Upper lobe of right lung (tissue), 1 donor: Measurements from ENCODE around the gene IPO4. TPM values are rescaled to one million over a fixed set of nuclear protein-coding genes. Genes with fewer than 3 reads are reported as not detected.

Source experiments
- ATAC-seq: fragments of 200-7000 bp; cut with Tn5 transposase; one replicate; pipeline ENCODE4 v1.9.1; 2020; ENCODE audit warnings: mild to moderate bottlenecking, moderate library complexity
- DNase-seq: peaks from one replicate; pipeline ENCODE4 v3.0.0-alpha.2; 2020
- H3K27ac ChIP-seq: fragments of 200-600 bp; one replicate; pipeline ENCODE4 v1.8.0; 2022
- H3K27me3 ChIP-seq: fragments of 200-600 bp; one replicate; pipeline ENCODE4 v1.8.0; 2022; ENCODE audit warnings: mild to moderate bottlenecking
- H3K36me3 ChIP-seq: fragments of 200-600 bp; one replicate; pipeline ENCODE4 v1.8.0; 2022
- H3K4me1 ChIP-seq: fragments of 200-600 bp; one replicate; pipeline ENCODE4 v1.8.0; 2022
- H3K4me3 ChIP-seq: fragments of 200-600 bp; one replicate; pipeline ENCODE4 v1.8.0; 2022; ENCODE audit warnings: mild to moderate bottlenecking
- H3K9me3 ChIP-seq: fragments of 200-600 bp; one replicate; pipeline ENCODE4 v1.8.0; 2022
- CTCF ChIP-seq: fragments of 200-600 bp; IDR thresholded peaks from one replicate; pipeline ENCODE4 v1.8.0; 2022; ENCODE audit warnings: antibody characterized with exemption
- intact Hi-C: fragments of 100-400 bp; cut with DNase I; formaldehyde crosslinking; loops from one replicate; pipeline ENCODE4 v1.11.0; 2022
- total RNA-seq: library from RNA; stranded (reverse); fragmentation: NEBNext Ultra II Directional; extraction: Animal tissue kit (Norgen Biotek cat#: 25700); gene quantifications from one replicate; pipeline ENCODE4 v1.2.1, GENCODE V29; 2021
- donor health status: DM: no; HTN: yes; CAD: no; lungs with severe emphysema.

The IPO4 gene
- total RNA-seq, 1 donor from 2014 or later, result 25.1 TPM

GRCh38 chr14:24185026-24185425 lies 3.6 kb downstream of the IPO4 start:
- TF ChIP-seq CTCF, result no peak
- no peaks in the 10 kb centered on the region for H3K9me3 ChIP-seq
- no peak overlapping the region for H3K27ac ChIP-seq
- no peak for DNase-seq
- H3K36me3 ChIP-seq, result peaks cover 66% of the 10 kb centered on the region
- ATAC-seq, result no peak
- peaks cover 17% of the 10 kb centered on the region for H3K4me1 ChIP-seq
- intact Hi-C loops, result no loop called here
- no peaks in the 10 kb centered on the region for H3K27me3 ChIP-seq
- no peak overlapping the region for H3K4me3 ChIP-seq

GRCh38 chr14:24184104-24184970 lies 4.3 kb downstream of the IPO4 start:
- H3K27me3 ChIP-seq, result no peaks in the 10 kb centered on the region
- no peak overlapping the region for H3K27ac ChIP-seq
- peaks cover 15% of the 10 kb centered on the region for H3K4me1 ChIP-seq
- TF ChIP-seq CTCF, result no peak
- DNase-seq (no peak), ATAC-seq (no peak)
- intact Hi-C loops, result no loop called here
- peaks cover 73% of the 10 kb centered on the region for H3K36me3 ChIP-seq
- no peak overlapping the region for H3K4me3 ChIP-seq
- H3K9me3 ChIP-seq, result no peaks in the 10 kb centered on the region

DNA sequence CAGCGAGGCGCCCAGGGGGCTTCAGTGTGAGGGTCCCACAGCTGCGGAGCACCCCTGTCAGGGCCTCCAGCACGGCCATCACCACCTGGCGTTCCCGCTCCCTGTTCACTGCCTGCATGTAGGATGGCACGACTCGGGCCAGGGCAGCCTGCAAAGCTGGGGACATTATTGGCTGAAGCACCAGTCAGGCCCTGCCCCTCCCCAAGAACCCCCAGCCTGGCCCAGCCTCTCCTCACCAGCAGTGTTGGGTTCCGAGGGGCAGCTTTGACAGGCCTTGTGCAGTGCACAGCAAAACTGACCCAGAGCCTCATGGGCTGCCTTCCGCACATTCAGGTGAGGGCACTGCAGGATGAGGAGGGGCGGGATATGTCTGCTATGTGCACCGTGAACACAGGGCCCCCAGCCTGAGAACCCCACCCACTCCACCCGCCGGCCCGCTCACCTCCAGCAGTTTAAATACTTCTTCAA lies 5.6 kb downstream of the IPO4 start:
- no peaks in the 10 kb centered on the region for H3K27me3 ChIP-seq
- no peak for ATAC-seq
- no peak overlapping the region for H3K4me3 ChIP-seq
- H3K36me3 ChIP-seq, result peaks cover 86% of the 10 kb centered on the region
- DNase-seq, result no peak
- H3K27ac ChIP-seq, result no peak overlapping the region
- TF ChIP-seq CTCF, result no peak
- H3K4me1 ChIP-seq, result peaks cover 7% of the 10 kb centered on the region
- intact Hi-C loops, result no loop called here
- no peaks in the 10 kb centered on the region for H3K9me3 ChIP-seq

- H3K36me3 ChIP-seq, result peaks cover 94% of the 10 kb centered on the region
- H3K27me3 ChIP-seq, result no peaks in the 10 kb centered on the region
- TF ChIP-seq CTCF, result no peak
- no peak overlapping the region for H3K27ac ChIP-seq
- H3K9me3 ChIP-seq, result no peaks in the 10 kb centered on the region
- no peak for ATAC-seq
- H3K4me3 ChIP-seq, result no peak overlapping the region
- intact Hi-C loops, result no loop called here
- no peaks in the 10 kb centered on the region for H3K4me1 ChIP-seq
- no peak for DNase-seq
Measured at GRCh38 chr14:24182110-24182882, 6.3 kb downstream of the IPO4 start.

DNA sequence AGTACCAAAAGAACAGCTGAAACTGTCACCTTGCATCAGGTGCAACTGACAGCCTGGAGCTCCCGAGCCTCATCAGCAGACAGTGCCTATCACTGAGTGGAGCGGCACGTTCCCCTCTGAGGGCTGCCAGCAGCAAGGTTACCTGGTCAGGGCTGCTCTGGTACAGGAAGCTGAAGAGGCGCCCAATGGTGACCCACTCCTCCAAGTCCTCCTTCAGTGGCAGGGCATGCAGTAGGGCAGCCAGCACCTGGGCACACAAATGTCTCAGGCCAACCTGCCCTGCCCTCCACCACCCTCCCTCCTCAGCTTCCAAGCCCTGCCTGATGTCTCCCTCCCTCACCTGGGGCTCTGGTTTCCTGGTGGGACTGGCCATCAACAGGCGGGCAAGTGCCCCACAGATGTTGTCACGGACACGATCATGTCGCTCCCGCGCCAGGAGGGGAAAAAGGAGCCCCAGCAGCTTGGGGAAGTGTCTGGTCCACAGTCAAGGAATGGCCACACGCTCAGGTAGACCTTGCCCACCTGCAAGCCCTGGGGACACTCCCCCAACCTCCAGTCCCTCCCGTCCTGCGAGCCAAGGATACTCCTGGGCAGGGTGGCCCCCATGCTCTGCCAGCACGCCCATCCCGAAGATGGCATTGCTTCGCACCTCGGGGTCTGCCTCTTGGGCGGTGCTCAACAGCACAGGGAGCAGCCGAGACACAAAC lies 7.1 kb downstream of the IPO4 start:
- TF ChIP-seq CTCF, result no peak
- intact Hi-C loops, result no loop called here
- Histone ChIP-seq H3K4me1 (no peaks in the 10 kb centered on the region), H3K4me3 (no peak overlapping the region), H3K9me3 (no peaks in the 10 kb centered on the region), H3K36me3 (peaks cover 100% of the 10 kb centered on the region), H3K27ac (no peak overlapping the region), H3K27me3 (no peaks in the 10 kb centered on the region)
- ATAC-seq (no peak), DNase-seq (no peak)
